KMS-11 (cell line): ENCODE data around the gene GSTO2.

Experiments
- H2AFZ ChIP-seq: fragments of 200-600 bp; sonication (generic); 2 replicates; pipeline ENCODE4 v1.6.1; 2016; ENCODE audit warnings: antibody characterized with exemption, mixed run types, low read depth
- H3K27ac ChIP-seq: fragments of 200-600 bp; sonication (generic); 2 replicates; pipeline ENCODE4 v1.6.1; 2016; ENCODE audit warnings: mild to moderate bottlenecking, mixed run types
- H3K27me3 ChIP-seq: fragments of 200-600 bp; sonication (generic); 2 replicates; pipeline ENCODE4 v1.6.1; 2017; ENCODE audit warnings: mild to moderate bottlenecking, low read depth, mixed run types, moderate library complexity; ENCODE audit not compliant: insufficient read depth
- H3K36me3 ChIP-seq: fragments of 200-600 bp; sonication (generic); 2 replicates; pipeline ENCODE4 v1.6.1; 2017; ENCODE audit warnings: mild to moderate bottlenecking, mixed run types; ENCODE audit not compliant: insufficient read depth
- H3K4me1 ChIP-seq: fragments of 200-600 bp; sonication (generic); 2 replicates; pipeline ENCODE4 v1.6.1; 2016; ENCODE audit warnings: mild to moderate bottlenecking, low read depth, mixed run types; ENCODE audit not compliant: poor library complexity, severe bottlenecking
- H3K4me2 ChIP-seq: fragments of 200-600 bp; sonication (generic); 2 replicates; pipeline ENCODE4 v1.7.0; 2016; ENCODE audit warnings: mild to moderate bottlenecking, mixed run types
- H3K4me3 ChIP-seq: fragments of 200-600 bp; sonication (generic); IDR thresholded peaks from 2 replicates; pipeline ENCODE4 v1.6.1; 2017; ENCODE audit warnings: low read depth, low read length, mixed read lengths; ENCODE audit not compliant: insufficient read depth
- H3K79me2 ChIP-seq: fragments of 200-600 bp; sonication (generic); 2 replicates; pipeline ENCODE4 v1.6.1; 2016; ENCODE audit warnings: low read depth, mixed run types; ENCODE audit not compliant: insufficient read depth
- H3K9ac ChIP-seq: fragments of 200-600 bp; sonication (generic); 2 replicates; pipeline ENCODE4 v1.6.1; 2016; ENCODE audit warnings: mild to moderate bottlenecking, mixed run types
- H4K20me1 ChIP-seq: fragments of 200-600 bp; sonication (generic); 2 replicates; pipeline ENCODE4 v1.6.1; 2016; ENCODE audit warnings: mild to moderate bottlenecking, mixed run types; ENCODE audit not compliant: insufficient read depth
- TF ChIP-seq, protein P1 (sequence below): fragments of 200-600 bp; sonication (generic); conservative IDR thresholded peaks from 2 replicates; pipeline ENCODE4 v1.6.1; 2017; ENCODE audit warnings: low read depth, mild to moderate bottlenecking, antibody characterized with exemption, low read length, moderate library complexity, mixed read lengths

The GSTO2 gene

DNA sequence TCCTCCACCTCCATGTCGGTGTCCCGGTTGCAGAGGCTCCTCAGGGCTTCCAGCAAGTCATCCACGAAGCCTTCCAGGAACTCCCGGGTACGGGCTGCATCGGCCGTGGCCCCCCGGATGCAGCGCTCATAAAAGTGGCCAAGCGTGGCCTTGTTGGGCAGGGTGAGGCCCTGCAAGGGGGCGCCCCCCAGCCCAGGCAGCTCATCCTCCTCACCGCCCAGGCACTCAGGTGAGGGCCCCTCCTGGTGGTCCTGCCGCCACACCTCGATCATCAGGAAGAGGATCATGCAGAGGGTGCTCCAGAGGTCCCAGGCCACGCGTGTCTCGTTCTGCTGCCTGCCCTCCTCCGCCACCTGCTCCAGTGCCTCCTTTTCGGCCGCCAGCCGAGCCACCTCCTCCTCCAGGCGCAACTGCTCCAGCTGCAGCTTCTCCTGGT is 46.5 kb downstream of the GSTO2 start:
- H3K36me3 ChIP-seq, result no peaks in the 10 kb centered on the region
- H3K4me1 ChIP-seq, result no peaks in the 10 kb centered on the region
- no peaks in the 10 kb centered on the region for H3K79me2 ChIP-seq

DNA sequence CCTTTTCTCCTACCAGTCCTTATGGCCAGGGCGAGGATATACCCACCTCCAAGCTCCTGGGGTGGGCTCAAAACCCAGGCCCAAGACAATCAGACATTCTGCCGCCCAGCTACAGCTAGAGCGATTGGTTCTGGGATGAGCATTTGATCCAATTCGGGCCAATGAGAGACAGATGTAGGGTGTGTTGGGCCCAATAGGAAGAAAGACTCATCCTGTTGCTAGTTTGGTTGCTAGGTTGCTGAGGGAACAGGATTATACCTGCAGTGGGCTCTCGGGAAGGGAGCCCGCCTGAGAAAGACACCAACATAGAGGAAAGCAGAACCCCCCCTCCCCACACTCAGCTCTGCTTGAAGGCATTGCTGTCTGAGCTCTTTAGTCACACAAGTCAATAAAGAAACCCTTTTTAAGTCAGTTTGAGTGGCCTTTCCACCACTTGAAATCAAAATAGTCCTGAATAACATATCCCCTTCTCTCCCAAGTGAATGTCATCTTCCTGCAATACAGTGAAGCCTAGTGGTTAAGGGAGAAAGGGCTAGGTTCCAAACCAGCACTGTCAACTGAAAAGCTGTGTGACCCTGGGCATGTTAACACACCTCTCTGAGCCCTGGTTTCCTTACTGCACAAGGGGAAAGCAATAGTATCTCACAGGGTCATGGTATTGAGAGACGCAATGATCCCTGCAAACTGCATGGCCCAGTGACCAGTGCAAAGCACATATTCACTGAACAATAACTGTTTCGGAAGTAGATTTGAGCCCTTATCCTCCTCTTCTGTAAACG is 47.5 kb downstream of the GSTO2 start:
- no peak overlapping the region for H3K4me3 ChIP-seq
- H3K27ac ChIP-seq, result no peak overlapping the region
- H3K27me3 ChIP-seq, result no peaks in the 10 kb centered on the region
- H3K36me3 ChIP-seq, result no peaks in the 10 kb centered on the region
- no peak overlapping the region for H3K9ac ChIP-seq
- H3K79me2 ChIP-seq, result no peaks in the 10 kb centered on the region
- TF ChIP-seq, protein P1, sequence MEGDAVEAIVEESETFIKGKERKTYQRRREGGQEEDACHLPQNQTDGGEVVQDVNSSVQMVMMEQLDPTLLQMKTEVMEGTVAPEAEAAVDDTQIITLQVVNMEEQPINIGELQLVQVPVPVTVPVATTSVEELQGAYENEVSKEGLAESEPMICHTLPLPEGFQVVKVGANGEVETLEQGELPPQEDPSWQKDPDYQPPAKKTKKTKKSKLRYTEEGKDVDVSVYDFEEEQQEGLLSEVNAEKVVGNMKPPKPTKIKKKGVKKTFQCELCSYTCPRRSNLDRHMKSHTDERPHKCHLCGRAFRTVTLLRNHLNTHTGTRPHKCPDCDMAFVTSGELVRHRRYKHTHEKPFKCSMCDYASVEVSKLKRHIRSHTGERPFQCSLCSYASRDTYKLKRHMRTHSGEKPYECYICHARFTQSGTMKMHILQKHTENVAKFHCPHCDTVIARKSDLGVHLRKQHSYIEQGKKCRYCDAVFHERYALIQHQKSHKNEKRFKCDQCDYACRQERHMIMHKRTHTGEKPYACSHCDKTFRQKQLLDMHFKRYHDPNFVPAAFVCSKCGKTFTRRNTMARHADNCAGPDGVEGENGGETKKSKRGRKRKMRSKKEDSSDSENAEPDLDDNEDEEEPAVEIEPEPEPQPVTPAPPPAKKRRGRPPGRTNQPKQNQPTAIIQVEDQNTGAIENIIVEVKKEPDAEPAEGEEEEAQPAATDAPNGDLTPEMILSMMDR, result no peak
- no peak overlapping the region for H2AFZ ChIP-seq
- peaks cover under 1% of the 10 kb centered on the region for H3K4me1 ChIP-seq
- no peaks in the 10 kb centered on the region for H4K20me1 ChIP-seq
- H3K4me2 ChIP-seq, result no peak overlapping the region

More for the DNA sequence above, 46.5 kb downstream of the GSTO2 start:
- Histone ChIP-seq H2AFZ (no peak overlapping the region), H3K4me2 (no peak overlapping the region), H4K20me1 (no peaks in the 10 kb centered on the region), H3K27me3 (no peaks in the 10 kb centered on the region), H3K4me3 (no peak overlapping the region), H3K27ac (no peak overlapping the region), H3K9ac (no peak overlapping the region)
- TF ChIP-seq, protein P1, result no peak

DNA sequence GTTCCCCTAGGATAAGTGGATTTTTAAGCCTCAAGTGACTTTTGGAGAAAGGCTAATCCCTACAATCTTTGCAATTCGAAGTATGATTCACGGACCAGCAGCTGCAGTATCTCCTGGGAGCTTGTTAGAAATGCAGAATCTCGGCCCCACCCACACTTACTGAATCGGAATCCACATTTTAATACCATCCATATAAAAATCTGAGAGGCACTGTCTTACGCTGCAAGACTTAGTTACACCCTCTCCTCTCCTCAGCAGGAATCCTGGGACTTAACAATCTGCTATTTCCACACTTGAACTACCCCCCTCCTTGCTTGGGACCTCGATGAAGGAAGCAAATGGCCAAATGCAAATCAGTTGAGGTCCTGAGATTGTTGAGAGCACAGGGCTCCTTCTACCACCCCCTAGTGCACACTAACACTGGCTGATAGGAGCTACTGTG is 48.3 kb downstream of the GSTO2 start:
- no peak overlapping the region for H3K27ac ChIP-seq

DNA sequence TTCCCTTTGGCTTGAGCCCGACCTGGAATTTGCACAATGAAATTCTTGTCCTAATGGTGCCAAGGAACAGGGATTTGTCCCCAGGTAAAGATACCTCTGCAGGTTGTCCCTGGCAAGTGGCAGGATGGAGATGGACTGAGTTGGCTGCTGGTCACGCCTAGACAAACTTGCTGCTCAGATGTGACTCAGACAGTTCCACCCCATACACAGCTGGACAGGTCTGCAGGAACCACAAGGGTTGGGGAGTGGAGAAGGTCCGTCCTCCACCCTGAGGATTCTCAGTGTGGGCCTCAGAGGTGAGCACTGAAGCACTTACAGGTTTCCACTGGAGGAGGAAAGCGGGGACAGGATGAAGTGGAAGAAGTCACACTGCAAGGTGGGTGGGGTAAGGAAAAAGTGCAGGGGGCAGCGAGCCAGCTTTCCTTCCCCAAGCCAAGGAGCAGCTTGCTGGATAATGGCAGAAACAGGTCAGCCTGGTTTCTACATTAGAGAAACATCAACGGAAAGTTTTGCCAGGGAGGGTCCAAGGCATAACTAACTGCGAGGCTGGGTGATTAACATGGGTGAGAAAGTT is 48.8 kb downstream of the GSTO2 start:
- no peaks in the 10 kb centered on the region for H4K20me1 ChIP-seq
- H3K4me1 ChIP-seq, result peaks cover 11% of the 10 kb centered on the region
- H3K79me2 ChIP-seq, result no peaks in the 10 kb centered on the region
- no peak overlapping the region for H3K4me3 ChIP-seq
- no peak overlapping the region for H3K9ac ChIP-seq
- H2AFZ ChIP-seq, result no peak overlapping the region
- TF ChIP-seq, protein P1, result no peak
- no peak overlapping the region for H3K4me2 ChIP-seq
- no peaks in the 10 kb centered on the region for H3K36me3 ChIP-seq
- no peak overlapping the region for H3K27ac ChIP-seq
- H3K27me3 ChIP-seq, result no peaks in the 10 kb centered on the region

More for the DNA sequence above, 48.3 kb downstream of the GSTO2 start:
- no peaks in the 10 kb centered on the region for H3K27me3 ChIP-seq
- TF ChIP-seq, protein P1, result no peak
- no peak overlapping the region for H3K9ac ChIP-seq
- H2AFZ ChIP-seq, result no peak overlapping the region
- H3K36me3 ChIP-seq, result no peaks in the 10 kb centered on the region
- no peaks in the 10 kb centered on the region for H3K79me2 ChIP-seq
- peaks cover 7% of the 10 kb centered on the region for H3K4me1 ChIP-seq
- H4K20me1 ChIP-seq, result no peaks in the 10 kb centered on the region
- H3K4me2 ChIP-seq, result no peak overlapping the region
- H3K4me3 ChIP-seq, result no peak overlapping the region
